ENCODE results near the gene SLC28A3. TPM values are rescaled to one million over a fixed set of nuclear protein-coding genes. Genes with fewer than 3 reads are reported as not detected.
"Not testable (repeated sequence)": the region's sequence is repeated elsewhere in the genome, so short reads cannot be mapped to it uniquely, and the experiment has no call there.

SLC28A3 gene
- total and polyA plus RNA-seq, 7 donors: 0.23 to 2.4 TPM; not detected in 5

DNA sequence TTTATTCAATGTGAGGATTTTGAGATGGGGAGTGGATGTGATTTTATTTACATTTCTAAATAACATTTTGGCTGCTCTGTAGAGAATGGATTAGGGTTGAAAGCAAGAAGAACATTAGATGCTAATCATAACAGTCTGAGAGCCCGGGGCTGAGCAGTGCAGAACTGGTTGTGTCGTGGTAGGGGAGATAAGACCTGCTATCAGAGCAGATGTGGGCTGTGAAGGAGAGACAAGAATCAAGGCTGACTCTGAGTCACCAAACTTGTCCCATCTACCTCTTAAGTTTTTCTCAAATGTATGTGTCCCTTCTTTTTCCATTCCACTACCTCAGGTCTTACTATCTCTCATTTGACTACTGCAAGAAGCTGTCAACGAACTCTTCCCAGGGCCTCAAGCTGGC is 35.4 kb upstream of the SLC28A3 start:
- no peaks in the 10 kb centered on the region for H3K27me3 ChIP-seq
- no peaks in the 10 kb centered on the region for H3K4me1 ChIP-seq
- no peak overlapping the region for H3K4me3 ChIP-seq
- 67 to 72% methylated on average over 3 of the region's 3 CpGs for WGBS, 2 donors
- DNase-seq: no peak
- H3K36me3 ChIP-seq: no peaks in the 10 kb centered on the region
- intact Hi-C loops (cut with DNase I): no loop called here
- no peak for TF ChIP-seq POLR2A (IDR thresholded peaks at IDR 0.05)
- TF ChIP-seq POLR2AphosphoS5 (IDR thresholded peaks at IDR 0.05): no peak
- TF ChIP-seq, protein P1, sequence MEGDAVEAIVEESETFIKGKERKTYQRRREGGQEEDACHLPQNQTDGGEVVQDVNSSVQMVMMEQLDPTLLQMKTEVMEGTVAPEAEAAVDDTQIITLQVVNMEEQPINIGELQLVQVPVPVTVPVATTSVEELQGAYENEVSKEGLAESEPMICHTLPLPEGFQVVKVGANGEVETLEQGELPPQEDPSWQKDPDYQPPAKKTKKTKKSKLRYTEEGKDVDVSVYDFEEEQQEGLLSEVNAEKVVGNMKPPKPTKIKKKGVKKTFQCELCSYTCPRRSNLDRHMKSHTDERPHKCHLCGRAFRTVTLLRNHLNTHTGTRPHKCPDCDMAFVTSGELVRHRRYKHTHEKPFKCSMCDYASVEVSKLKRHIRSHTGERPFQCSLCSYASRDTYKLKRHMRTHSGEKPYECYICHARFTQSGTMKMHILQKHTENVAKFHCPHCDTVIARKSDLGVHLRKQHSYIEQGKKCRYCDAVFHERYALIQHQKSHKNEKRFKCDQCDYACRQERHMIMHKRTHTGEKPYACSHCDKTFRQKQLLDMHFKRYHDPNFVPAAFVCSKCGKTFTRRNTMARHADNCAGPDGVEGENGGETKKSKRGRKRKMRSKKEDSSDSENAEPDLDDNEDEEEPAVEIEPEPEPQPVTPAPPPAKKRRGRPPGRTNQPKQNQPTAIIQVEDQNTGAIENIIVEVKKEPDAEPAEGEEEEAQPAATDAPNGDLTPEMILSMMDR (IDR thresholded peaks at IDR 0.05): no peak
- TF ChIP-seq EP300 (IDR thresholded peaks at IDR 0.05): no peak
- no peaks in the 10 kb centered on the region for H3K9me3 ChIP-seq
- H3K27ac ChIP-seq: no peak overlapping the region

DNA sequence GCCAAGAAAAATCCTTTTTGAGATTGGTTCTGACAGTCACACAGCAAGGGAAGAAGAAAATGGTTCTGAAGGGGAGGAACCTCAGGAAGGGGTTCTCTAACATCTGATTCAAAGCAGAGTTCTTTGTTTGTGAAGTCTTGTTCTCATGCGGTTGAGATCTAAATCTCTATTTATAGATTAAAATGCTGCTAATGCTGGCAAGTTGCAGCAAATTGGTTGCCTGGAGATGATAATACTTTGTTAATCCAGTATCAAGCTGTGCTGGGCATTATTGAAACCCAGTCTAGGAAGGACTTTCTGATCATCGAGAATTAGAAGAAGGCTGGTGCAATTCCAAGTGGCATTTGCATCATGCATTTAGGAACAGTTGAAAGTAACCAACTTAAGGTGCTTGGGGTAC is 34.0 kb upstream of the SLC28A3 start:
- TF ChIP-seq POLR2A (IDR thresholded peaks at IDR 0.05) (no peak), EP300 (IDR thresholded peaks at IDR 0.05) (no peak), POLR2AphosphoS5 (IDR thresholded peaks at IDR 0.05) (no peak)
- TF ChIP-seq, protein P1 (IDR thresholded peaks at IDR 0.05): no peak
- no peaks in the 10 kb centered on the region for H3K36me3 ChIP-seq
- intact Hi-C loops (cut with DNase I): no loop called here
- 82 to 85% methylated on average over 2 of the region's 2 CpGs for WGBS, 2 donors
- H3K9me3 ChIP-seq: no peaks in the 10 kb centered on the region
- no peak overlapping the region for H3K27ac ChIP-seq
- H3K4me1 ChIP-seq: no peaks in the 10 kb centered on the region
- no peak for DNase-seq
- no peaks in the 10 kb centered on the region for H3K27me3 ChIP-seq
- H3K4me3 ChIP-seq: no peak overlapping the region

DNA sequence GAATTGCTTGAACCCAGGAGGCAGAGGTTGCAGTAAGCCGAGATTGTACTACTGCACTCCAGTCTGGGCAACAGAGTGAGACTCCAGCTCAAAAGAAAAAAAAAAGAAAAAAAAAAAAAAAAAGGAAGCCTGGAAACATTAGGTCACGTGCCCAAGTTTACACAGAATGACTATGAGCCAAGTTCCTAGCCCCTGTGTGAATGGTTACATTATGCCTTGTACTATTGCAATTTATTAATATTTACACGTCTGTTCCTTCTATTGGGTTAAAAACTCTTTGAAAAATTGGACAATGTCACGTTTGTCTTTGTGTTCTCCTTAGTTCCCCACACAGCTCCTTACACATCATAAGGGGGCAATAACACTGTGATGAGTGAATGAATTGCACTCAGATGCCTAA is 33.5 kb upstream of the SLC28A3 start:
- H3K36me3 ChIP-seq: no peaks in the 10 kb centered on the region
- intact Hi-C loops (cut with DNase I): no loop called here
- H3K27ac ChIP-seq: no peak overlapping the region
- 19 to 52% methylated on average over 4 of the region's 4 CpGs for WGBS, 2 donors
- H3K4me3 ChIP-seq: no peak overlapping the region
- no peaks in the 10 kb centered on the region for H3K9me3 ChIP-seq
- H3K4me1 ChIP-seq: no peaks in the 10 kb centered on the region
- DNase-seq: no peak
- no peaks in the 10 kb centered on the region for H3K27me3 ChIP-seq
- TF ChIP-seq, protein P1 (IDR thresholded peaks at IDR 0.05): no peak
- TF ChIP-seq POLR2AphosphoS5 (IDR thresholded peaks at IDR 0.05) (no peak), EP300 (IDR thresholded peaks at IDR 0.05) (no peak)

DNA sequence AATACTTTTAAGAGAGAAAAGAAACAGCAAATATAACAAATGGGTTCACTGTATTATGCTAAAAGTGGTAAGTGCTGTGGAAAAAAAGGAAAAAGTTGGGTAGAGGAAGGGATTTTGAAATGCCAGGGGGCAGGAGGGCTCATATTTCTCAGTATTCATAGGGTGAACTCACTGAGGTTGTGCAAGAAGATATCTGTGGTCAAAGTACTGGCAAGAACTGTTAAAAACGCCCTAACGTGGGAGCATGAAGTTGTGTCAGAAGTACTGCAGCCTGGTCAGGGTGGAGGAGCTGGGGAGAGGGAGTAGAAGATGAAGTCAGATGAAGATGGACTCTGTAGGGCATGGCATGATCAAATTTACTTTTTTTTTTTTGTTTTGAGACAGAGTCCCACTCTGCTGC is 31.2 kb upstream of the SLC28A3 start:
- 73 to 83% methylated on average over 2 of the region's 2 CpGs for WGBS, 2 donors
- TF ChIP-seq POLR2AphosphoS5 (IDR thresholded peaks at IDR 0.05): peak in 1 of 4 donors; percentile 3
- no peak for TF ChIP-seq POLR2A (IDR thresholded peaks at IDR 0.05)
- TF ChIP-seq, protein P1 (IDR thresholded peaks at IDR 0.05): no peak
- no peak for TF ChIP-seq EP300 (IDR thresholded peaks at IDR 0.05)
- Histone ChIP-seq H3K9me3 (no peaks in the 10 kb centered on the region), H3K4me1 (no peaks in the 10 kb centered on the region), H3K36me3 (no peaks in the 10 kb centered on the region), H3K27ac (no peak overlapping the region), H3K27me3 (no peaks in the 10 kb centered on the region), H3K4me3 (no peak overlapping the region)
- DNase-seq: no peak
- intact Hi-C loops (cut with DNase I): no loop called here

DNA sequence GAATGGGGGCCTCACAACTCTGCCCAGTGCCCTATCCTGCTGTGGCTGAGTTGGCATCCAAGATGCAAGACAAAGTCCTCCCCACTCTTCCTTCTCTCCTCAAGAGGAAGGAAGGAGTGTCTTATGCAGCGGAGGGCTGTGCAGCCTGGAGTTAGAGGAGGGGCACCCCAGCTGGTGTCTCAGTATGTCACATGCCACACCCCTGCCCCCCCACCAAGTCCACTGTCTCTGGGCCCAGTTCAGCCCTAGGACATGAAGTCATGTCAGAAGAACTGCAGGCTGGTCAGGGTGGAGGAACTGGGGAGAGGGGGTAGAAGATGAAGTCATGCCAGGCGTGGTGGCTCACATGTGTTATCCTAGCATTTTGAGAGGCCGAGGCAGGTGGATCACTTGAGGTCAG is 28.0 kb upstream of the SLC28A3 start:
- Histone ChIP-seq H3K27ac (no peak overlapping the region), H3K9me3 (no peaks in the 10 kb centered on the region), H3K4me1 (no peaks in the 10 kb centered on the region), H3K4me3 (no peak overlapping the region), H3K36me3 (no peaks in the 10 kb centered on the region), H3K27me3 (no peaks in the 10 kb centered on the region)
- WGBS, 2 donors: 89 to 91% methylated on average over 3 of the region's 3 CpGs
- intact Hi-C loops (cut with DNase I): no loop called here
- TF ChIP-seq EP300 (IDR thresholded peaks at IDR 0.05) (no peak), POLR2A (IDR thresholded peaks at IDR 0.05) (no peak), POLR2AphosphoS5 (IDR thresholded peaks at IDR 0.05) (no peak)
- TF ChIP-seq, protein P1 (IDR thresholded peaks at IDR 0.05): no peak
- DNase-seq: no peak

DNA sequence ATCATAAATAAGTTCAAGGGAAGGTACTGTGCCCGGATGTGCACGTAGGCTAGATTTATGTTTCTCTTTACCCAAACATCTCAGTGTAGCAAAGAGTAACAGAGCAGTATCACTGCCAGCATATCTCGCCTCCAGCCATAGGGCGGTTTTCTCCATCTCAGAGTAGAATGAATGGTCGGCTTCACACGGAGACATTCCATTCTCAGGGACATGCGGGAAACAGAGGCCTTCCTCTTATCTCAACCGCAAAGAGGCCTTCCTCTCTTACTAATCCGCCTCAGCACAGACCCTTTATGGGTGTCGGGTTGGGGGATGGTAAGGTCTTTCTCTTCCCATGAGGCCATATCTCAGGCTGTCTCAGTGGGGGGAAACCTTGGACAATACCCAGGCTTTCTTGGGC is 27.2 kb upstream of the SLC28A3 start:
- H3K27ac ChIP-seq; DNase-seq; H3K4me3 ChIP-seq; H3K4me1 ChIP-seq; H3K27me3 ChIP-seq; intact Hi-C loops (cut with DNase I); H3K9me3 ChIP-seq; H3K36me3 ChIP-seq: not testable (repeated sequence)
- 67 to 84% methylated on average over 10 of the region's 10 CpGs for WGBS, 2 donors
